GM19239 (cell line): ENCODE measurements around the gene TP53BP2.
"Not testable (repeated sequence)": the region's sequence is repeated elsewhere in the genome, so short reads cannot be mapped to it uniquely, and the experiment has no call there.

Source experiments
- DNase-seq: peaks from one replicate; pipeline ENCODE4 v3.0.0; 2011; ENCODE audit warnings: low spot score; ENCODE audit not compliant: insufficient read length
- FAIRE-seq: peaks from 2 replicates; lab custom pipeline; 2011; peaks lifted over from hg19 to GRCh38; lab: Jason Lieb, UNC

The TP53BP2 gene

DNA sequence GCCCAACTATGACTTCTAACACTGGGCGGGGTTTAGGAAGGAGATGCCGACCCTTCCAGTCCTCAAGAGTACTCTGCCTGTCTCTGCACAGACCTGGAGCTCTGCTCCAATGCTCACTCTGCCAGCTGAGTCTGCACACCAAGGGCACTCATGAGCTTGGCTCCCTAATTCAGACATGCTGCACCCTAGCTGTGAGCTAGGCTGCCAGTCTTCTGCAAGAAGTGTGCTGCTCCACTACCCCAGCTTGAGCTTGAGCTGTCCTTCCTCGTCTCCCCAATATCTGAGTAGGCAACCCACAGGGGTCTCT, 13.2 kb downstream of the TP53BP2 start:
- no peak for FAIRE-seq
- DNase-seq = no peak

DNA sequence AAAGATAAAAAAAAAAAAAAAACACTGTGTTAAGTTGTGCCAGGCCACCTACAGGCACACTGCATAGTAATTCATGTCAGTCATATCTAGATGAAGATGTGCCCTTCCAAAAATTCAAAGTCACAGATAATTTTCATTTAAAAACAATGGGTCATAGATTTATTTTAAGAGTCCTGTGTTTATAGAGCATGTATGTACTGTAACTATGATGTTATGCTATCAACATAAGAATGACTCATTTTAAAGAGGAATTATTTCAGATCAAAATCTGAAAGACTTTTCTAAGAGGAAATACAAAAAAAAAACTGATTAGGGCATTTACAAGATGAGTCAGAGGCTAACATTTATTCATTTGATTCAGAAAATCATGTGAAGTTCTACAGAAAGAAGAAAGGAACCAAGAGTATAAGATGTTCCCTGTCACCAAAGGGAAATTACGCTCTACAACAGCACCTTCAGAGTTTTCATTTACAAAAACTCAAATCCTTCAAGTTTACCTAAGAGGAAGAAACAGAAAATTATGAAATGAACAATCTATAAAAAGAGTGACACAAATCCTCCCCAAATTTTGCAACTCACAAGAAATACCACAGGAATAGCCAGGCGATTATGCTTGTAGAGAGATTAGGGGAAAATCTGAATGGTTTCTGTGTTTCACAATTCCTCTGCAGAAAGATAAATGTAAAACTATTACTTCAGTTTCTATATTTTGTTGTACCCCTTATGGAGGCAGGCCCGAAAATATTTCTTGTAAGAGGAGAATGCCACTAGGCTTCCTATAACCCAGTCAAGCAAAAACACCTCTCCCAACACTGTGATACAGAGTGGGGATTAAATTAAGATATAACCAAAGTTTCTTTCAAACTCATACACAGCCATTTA, 13.8 kb downstream of the TP53BP2 start:
- DNase-seq = no peak
- no peak for FAIRE-seq

DNA sequence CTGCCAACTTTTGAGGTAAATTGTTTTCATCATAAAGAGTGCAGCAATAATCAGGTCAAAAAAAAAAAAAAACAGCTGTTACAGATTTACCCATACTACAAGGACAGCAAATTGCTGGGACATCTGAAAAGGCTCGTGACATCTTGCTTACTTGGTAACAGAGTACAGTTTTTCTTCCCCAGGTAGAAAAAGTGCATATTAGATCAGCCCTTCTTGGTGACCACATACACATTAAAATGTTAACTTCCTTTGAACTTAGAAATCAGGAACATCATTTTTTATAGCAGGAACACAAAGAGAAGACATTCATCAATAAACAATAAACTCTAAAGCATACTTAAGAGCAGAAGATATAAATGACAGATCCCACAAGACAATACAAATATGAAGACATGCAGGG, 16.1 kb downstream of the TP53BP2 start:
- DNase-seq (no peak), FAIRE-seq (no peak)

DNA sequence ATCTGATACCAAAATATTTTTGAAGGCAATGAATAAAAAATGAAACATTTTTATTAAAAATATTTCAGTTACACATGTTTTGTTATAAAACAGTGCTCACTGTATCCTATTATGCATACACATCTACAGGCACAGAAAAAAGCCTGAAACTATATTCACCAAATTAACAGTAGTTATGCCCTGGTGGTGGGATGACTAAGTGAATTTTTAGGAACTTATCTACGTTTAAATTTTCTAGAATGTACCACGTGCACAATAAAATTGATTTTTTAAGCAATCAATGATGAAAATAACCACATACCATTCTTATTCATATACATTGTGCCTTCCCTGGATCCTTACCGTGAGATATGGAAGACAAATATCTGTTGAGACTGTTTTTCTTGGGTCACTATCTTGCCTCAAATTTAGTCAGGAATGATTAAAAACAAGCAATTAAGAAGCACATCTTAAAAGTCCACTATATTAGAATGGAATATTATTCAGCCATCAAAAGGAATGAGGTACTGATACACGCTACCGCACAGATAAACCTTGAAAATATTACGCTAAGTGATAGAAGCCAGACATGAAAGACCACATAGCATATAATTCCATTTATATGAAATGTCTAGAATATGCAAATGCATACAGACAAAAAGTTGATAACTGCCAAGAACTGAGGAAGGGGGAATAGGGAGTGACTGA, 17.4 kb downstream of the TP53BP2 start:
- DNase-seq (no peak), FAIRE-seq (no peak)

DNA sequence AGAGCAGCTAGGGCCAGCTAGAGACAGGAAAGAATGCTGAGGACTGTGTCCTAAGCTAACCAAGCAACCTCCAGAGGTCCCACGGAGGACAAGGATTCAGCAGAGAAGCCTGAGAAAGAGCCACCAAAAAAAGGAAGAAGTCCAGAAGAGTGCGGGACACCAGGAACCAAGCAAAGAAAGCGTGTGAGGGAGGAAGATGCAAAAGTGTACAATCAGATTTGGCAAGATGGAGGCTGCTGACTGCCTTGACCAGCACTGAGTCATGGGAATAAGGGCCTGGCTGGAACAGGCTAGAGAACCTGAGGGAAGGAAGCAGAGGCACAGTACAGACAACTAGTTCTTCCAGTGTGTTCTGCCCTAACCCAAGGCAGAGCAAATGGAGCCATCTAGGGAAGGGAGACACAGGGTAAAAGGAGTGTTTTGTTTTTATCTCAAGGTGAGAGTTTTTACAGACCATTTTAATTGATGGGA, 18.5 kb downstream of the TP53BP2 start:
- FAIRE-seq (no peak), DNase-seq (no peak)

DNA sequence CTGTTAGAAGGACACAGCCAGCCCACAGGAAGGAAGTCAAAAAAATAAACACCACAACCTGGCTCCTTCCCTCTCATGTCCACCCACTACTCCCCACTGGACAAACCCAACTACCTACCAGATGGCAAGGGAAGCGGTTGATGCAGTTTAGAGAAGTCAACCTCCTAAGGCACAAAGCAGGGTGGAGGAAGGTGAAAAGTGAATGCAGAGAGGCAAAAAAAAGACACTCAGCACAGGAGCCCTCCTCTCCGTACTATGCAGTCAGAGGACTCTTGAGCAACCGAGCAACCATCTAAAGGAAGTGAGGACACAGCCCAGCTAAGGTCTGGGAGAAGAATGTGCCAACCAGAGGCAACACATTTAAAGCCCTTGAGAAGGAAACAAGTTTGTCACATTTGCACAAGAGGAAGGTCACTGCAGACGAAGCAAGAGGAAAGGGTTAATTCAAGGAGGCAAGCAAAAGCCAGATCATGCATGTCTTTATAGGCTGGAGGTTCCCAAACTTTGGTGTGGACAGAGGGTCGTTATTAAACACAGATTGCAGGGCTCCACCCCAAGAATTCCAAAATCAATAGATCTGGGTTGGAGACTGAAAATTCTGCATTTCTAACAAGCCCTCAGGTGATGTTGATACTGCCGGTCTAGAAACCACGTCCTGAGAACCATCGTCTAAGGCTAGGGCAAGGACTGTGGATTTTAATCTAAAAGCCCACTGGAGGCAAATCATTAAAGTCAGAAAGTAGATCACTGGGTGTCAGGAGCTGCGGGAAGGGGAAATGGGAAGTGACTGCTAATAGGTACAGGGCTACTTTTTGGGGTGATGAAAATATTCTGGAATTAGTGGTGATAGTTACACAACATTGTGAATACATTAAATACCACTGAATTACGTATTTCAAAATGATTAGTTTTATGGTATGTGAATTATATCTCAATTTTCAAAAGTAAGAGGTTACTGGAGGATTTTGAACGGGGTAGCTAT, 19.7 kb downstream of the TP53BP2 start:
- FAIRE-seq = no peak
- DNase-seq = no peak

DNA sequence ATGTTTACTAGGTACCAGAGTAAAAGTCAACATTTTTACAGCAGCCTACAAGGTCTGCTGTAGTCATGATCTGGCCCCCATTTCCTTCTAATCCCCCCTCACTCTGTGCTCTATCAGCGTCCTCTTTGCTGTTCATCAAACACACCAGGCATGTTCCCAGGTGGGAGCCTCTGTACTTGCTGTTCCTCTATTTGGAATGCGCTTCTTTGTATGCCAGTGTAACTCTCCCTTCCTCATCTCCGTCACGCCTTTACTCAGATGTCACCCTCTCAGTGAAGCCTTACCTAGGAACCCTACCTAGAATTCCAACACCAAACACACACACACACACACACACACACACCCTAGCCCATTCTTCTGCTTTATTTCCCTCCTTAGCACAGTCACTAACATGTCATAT, 21.0 kb downstream of the TP53BP2 start:
- DNase-seq (no peak), FAIRE-seq (no peak)

DNA sequence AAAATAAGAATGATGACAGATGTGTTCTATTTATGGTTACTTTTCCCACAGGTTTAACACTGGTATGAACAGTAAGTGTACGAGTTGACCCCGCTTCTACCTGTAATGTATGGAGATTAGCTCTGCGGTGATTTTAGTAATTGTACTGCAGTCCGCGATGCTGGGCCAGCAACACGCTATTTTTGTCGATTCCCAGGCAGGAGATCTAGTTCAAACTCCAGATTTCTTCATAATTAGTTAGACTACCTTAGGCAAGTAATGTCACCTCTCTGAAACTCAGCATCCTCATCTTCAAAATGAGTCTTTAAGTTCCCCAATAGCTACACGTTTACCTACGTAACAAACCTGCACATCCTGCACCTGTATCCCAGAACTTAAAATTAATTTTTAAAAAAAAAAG, 21.5 kb downstream of the TP53BP2 start:
- FAIRE-seq = no peak

DNA sequence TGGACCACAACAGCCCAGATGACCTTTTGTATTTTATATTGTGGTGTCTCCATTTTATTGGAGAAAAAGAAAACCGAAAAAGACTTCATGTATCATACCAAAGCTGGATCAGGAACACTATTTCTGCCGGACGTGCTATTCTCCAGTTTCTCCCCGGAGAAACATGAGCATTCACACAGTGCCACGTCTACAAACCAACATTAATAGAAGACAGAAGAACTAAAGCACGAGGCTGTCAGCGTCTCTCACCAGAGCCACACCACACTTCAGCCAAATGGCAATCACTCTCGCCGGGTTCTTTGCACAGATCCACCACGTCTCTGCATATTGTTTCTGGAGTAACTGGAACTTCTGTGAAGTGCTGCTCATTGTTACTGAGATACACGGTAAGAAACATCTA, 24.8 kb downstream of the TP53BP2 start:
- FAIRE-seq (no peak), DNase-seq (no peak)

More for the DNA sequence above, 21.5 kb downstream of the TP53BP2 start:
- DNase-seq = no peak

DNA sequence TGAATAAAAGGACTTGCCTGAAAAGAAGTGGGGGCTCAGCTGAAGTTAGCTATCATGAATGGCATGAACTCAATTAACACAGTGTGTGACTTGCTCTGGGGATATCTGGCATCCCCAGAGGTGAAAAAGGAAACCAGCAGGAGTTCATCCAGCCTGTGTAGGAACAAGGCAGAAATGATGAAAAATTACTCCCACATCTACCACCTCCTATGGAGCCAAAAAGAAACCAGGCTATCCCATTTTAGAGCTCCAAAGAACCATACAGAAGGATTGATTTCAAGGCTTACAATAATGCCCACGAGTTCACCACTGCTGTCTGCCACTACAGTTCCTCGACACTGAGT, 25.3 kb downstream of the TP53BP2 start:
- no peak for DNase-seq
- FAIRE-seq = no peak

DNA sequence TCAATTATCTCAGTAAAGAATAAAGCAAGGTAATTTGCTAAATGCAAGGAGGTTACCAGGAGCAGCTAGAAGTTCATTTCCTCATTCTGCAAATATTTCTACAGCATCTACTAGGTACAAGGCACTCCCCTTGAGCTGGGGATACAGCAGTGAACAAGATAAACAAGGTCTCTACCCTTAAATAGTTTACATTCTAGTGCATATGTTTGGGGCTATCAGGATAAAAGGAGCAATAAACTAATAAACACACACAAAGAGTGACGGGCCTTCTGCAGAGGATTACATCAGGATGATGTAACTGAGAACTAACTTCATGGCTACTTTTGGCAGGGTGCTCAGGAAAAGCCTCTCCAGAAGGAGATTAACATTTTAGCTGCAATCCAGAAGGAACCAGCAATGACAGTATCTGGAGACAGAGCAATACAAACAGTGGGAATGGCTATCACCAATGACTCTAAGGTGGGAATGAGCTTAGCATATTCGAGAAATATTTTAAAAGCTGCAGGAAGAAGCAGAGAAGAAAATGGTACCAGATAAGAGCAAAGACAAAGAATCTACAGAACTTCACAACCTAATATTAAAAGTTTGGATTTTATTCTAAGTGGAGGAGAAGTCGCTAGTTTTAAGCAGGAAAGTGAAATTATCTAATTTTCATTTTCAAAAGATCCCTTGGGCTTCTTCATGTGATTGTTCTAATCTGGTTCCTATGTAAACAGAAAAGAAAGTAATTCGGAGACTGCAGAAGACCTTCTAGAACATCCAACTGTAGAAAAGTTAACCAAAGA, 25.8 kb downstream of the TP53BP2 start:
- DNase-seq (no peak), FAIRE-seq (no peak)

DNA sequence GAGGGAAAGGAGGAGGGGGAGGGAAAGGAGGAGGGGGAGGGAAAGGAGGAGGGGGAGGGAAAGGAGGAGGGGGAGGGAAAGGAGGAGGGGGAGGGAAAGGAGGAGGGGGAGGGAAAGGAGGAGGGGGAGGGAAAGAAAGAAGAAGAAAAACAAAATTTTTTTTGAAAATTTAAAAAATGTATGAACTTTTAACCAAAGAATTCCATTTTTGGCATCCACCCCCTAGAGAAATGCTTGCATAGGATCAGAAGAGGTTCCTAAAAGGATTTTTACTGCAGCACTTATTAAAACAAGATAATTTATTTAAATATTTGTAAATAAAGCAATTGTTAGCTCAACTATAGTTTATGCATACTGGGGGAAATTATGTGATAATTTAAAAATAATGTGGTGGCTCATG, 28.5 kb downstream of the TP53BP2 start:
- DNase-seq, FAIRE-seq: not testable (repeated sequence)

DNA sequence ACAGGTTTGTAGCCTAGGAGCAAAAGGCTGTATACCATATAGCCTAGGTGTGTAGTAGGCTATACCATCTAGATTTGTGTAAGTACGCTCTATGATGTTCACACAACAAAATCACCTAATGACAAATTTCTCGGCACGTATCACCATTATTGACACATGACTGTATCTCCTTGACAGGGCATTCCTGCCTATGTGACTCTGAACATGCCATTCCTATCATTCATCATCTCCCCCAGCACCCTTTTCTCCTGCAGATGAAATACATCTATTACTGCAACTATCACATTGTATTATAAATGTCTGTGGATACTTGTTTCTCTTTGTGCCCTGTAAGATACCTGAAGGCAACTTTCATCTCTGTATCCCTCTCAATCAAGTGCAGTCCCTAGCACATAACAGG, 29.9 kb downstream of the TP53BP2 start:
- FAIRE-seq (no peak), DNase-seq (no peak)

DNA sequence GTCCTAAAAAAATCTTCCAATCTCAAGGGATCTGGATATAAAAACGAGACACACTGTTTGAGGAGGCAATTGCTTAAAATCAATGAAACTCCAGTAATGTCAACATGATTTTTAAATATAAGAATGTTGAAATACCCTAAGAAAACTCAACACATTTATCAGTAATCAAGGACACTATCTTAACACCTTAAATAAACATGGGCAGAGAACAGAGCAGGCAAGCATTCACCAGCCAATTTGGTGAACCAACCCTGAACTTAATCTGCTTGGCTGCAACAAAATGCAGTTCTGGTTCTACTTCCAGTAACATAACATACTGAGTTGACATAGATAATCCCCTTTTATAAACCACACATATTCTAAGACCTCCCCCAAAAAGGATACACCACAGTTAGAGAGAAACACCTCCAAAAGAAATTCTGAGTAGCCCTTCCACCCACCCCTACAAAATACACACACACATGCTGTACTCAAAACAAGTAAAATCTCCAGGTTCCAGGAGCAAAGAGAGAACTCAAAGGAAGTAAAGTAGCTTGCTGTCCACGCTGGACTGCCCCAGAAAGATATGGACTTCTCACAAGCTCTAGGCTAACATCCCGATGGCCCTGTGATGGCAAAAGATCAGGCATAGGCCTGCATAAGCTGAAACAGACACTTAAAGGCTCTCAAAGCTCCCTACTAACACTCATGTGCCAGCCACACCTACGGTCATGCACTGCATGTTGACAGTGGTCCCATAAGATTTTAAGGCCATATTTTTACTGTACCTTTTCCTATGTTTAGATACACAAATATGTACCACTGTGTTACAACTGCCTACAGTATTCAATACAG, 30.5 kb downstream of the TP53BP2 start:
- DNase-seq (no peak), FAIRE-seq (no peak)

DNA sequence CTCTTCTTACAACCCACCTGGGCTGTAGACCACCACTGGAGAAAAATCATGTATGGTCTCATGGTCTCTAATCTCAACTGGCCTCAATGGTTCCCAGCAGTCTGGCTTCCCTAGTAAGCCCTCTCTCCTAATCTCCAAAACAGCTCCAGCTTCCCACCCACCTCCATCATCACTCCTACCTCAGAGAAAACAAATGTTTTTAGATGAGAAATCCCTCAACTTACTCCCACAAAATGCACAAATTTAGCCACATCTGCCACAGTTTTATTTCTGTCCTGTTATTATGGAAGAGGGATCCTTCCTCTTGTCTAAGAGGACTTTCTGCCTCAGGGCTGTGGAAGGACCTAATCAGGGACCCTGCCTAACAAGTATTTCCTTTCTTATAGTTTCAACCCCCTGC, 32.1 kb downstream of the TP53BP2 start:
- no peak for DNase-seq

DNA sequence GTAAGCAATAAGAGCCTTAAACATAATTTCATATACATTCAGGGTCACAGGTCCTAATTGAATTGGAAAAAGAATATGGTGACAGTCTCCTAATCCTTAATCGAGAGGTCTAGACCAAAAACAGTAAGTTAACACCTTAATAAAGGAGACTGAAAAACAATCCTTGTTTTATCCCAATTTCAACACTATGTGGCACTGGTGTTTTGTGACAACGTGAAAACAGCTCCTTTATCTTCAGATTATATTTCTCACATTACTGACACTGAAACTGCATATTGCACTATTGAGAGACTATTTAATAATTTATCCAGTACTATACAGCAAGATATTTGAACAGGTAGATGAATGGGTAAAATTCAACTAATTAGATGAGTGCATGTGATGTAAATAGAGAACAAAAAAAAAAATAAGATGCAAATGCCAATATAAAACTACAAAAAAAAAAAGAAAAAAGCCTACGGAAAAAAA, 34.1 kb downstream of the TP53BP2 start:
- no peak for DNase-seq
- FAIRE-seq = no peak

More for the DNA sequence above, 32.1 kb downstream of the TP53BP2 start:
- FAIRE-seq = no peak

DNA sequence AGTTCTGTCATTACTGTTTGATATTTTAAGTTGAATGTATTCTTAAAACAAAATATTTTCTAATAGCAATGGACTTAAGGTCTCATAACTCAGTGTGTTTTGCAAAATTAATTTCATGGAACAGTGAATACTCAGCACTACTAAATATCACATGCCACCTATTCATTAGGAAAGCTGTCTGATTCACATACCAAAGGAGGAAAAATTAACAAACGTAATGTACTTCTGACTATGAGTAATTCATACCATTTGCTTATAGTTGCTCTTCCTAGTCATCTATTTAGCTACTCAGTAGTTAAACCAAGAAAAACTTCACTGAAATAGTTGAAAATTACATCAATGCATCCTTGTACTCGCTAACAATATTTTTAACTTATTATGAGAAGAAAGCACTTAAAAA, 35.2 kb downstream of the TP53BP2 start:
- DNase-seq = no peak
- FAIRE-seq = no peak

DNA sequence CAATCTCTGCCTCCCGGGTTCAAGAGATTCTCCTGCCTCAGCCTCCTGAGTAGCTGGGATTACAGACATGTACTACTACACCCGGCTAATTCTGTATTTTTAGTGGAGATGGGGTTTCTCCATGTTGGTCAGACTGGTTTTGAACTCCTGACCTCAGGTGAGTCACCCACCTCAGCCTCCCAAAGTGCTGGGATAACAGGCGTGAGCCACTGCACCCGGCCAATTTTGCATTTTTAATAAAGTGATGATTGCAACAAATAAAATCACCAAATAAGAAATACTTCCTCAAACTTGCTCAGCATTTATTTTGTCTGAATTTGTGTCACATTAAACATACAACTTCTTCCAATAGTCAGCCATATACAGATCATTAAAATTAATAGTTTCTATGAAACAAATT, 35.8 kb downstream of the TP53BP2 start:
- not testable (repeated sequence) for FAIRE-seq, DNase-seq

DNA sequence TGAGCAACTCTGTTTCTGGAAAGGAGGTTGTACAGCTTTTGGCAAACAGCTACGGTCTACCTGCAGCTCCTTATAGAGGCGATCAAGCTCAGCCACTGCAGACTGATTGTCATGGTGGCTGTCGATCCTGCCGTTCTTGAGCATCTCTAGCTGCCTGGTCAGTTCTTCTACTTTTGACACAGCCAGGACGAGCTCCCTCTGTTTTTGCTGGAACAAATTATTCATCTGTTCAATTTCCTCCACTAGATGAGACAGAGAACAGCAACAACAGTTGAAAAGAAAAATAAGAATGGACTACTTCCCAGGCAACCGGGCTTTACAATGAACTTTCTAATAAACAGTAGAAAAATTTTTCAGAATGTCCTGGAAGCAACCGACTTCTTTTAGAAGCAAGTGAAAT, 42.5 kb downstream of the TP53BP2 start:
- DNase-seq (no peak), FAIRE-seq (no peak)
